GM23338 (cell line): ENCODE results near the gene CPNE5. TPM values are rescaled to one million over a fixed set of nuclear protein-coding genes. Genes with fewer than 3 reads are reported as not detected.

Experiments
- ATAC-seq: fragments of 200-7000 bp; cut with Tn5 transposase; 3 replicates; pipeline ENCODE4 v1.9.1; 2020
- DNase-seq: peaks from one replicate; pipeline ENCODE4 v3.0.0-alpha.2; 2015; ENCODE audit warnings: low spot score
- H2AFZ ChIP-seq: fragments of 200-600 bp; sonication (generic); 2 replicates; pipeline ENCODE4 v1.8.0; 2016; ENCODE audit warnings: antibody characterized with exemption, mild to moderate bottlenecking, moderate library complexity
- H3F3A ChIP-seq: fragments of 200-600 bp; sonication (generic); replicated peaks from 2 replicates; pipeline ENCODE4 v1.8.0; 2017; ENCODE audit warnings: antibody characterized with exemption, mixed run types, low read depth
- H3K27ac ChIP-seq: fragments of 200-600 bp; sonication (generic); 2 replicates; pipeline ENCODE4 v1.6.1; 2016; ENCODE audit warnings: low read depth
- H3K27me3 ChIP-seq: fragments of 200-600 bp; sonication (generic); 2 replicates; pipeline ENCODE4 v1.8.0; 2016; ENCODE audit warnings: mild to moderate bottlenecking, mixed run types, moderate library complexity; ENCODE audit not compliant: insufficient read depth
- H3K36me3 ChIP-seq: fragments of 200-600 bp; sonication (generic); 2 replicates; pipeline ENCODE4 v1.8.0; 2016; ENCODE audit warnings: mild to moderate bottlenecking; ENCODE audit not compliant: insufficient read depth
- H3K4me1 ChIP-seq: fragments of 200-600 bp; sonication (generic); 2 replicates; pipeline ENCODE4 v1.8.0; 2016; ENCODE audit warnings: mild to moderate bottlenecking, moderate library complexity; ENCODE audit not compliant: insufficient read depth
- H3K4me2 ChIP-seq: fragments of 200-600 bp; sonication (generic); 2 replicates; pipeline ENCODE4 v1.7.1; 2017; ENCODE audit warnings: mixed run types
- H3K4me3 ChIP-seq: fragments of 200-600 bp; sonication (generic); 2 replicates; pipeline ENCODE4 v1.6.1; 2016; ENCODE audit warnings: mixed run types
- H3K79me2 ChIP-seq: fragments of 200-600 bp; sonication (generic); replicated peaks from 2 replicates; pipeline ENCODE4 v1.8.0; 2017; ENCODE audit warnings: mild to moderate bottlenecking; ENCODE audit not compliant: insufficient read depth
- H3K9me2 ChIP-seq: fragments of 200-600 bp; sonication (generic); 2 replicates; pipeline ENCODE4 v1.8.0; 2017; ENCODE audit not compliant: insufficient read depth
- H4K20me1 ChIP-seq: fragments of 200-600 bp; sonication (generic); replicated peaks from 2 replicates; pipeline ENCODE4 v1.8.0; 2017; ENCODE audit warnings: mild to moderate bottlenecking; ENCODE audit not compliant: insufficient read depth
- H3K27ac Mint-ChIP-seq: 2 replicates; pipeline ENCODE4 v1.8.0; 2020; ENCODE audit warnings: inconsistent platforms, mild to moderate bottlenecking, moderate library complexity, mixed read lengths
- H3K27me3 Mint-ChIP-seq: 3 replicates; pipeline ENCODE4 v1.8.0; 2022; ENCODE audit warnings: low read depth, mild to moderate bottlenecking, moderate library complexity, mixed read lengths, inconsistent platforms; ENCODE audit not compliant: insufficient read depth, poor library complexity
- H3K36me3 Mint-ChIP-seq: 3 replicates; pipeline ENCODE4 v1.8.0; 2021; ENCODE audit warnings: low read depth, mild to moderate bottlenecking, inconsistent platforms, moderate library complexity, mixed read lengths
- H3K4me1 Mint-ChIP-seq: 3 replicates; pipeline ENCODE4 v1.8.0; 2020; ENCODE audit warnings: mild to moderate bottlenecking, inconsistent platforms, mixed read lengths
- H3K4me3 Mint-ChIP-seq: 3 replicates; pipeline ENCODE4 v1.8.0; 2021; ENCODE audit warnings: moderate library complexity, mild to moderate bottlenecking, inconsistent platforms, mixed read lengths
- H3K9me3 Mint-ChIP-seq: 3 replicates; pipeline ENCODE4 v1.8.0; 2020; ENCODE audit warnings: moderate library complexity, mild to moderate bottlenecking, inconsistent platforms, mixed read lengths
- CREB1 ChIP-seq: fragments of 250-450 bp; sonication (Bioruptor Pico); IDR thresholded peaks from 2 replicates; pipeline ENCODE4 v1.5.0; 2020; ENCODE audit warnings: low read depth, mild to moderate bottlenecking, moderate library complexity
- EZH2 ChIP-seq: fragments of 200-600 bp; sonication (generic); IDR thresholded peaks from one replicate; pipeline ENCODE4 v1.8.0; 2017; ENCODE audit warnings: antibody characterized with exemption, mild to moderate bottlenecking, low read depth; ENCODE audit not compliant: unreplicated experiment
- JUNB ChIP-seq: IDR thresholded peaks from one replicate; pipeline ENCODE4 v1.6.1; 2016; ENCODE audit warnings: antibody characterized with exemption; ENCODE audit not compliant: unreplicated experiment
- NANOG ChIP-seq: IDR thresholded peaks from 2 replicates; pipeline ENCODE4 v1.6.1; 2016; ENCODE audit warnings: antibody characterized with exemption, borderline replicate concordance
- REST ChIP-seq: IDR thresholded peaks from one replicate; pipeline ENCODE4 v1.6.1; 2018; ENCODE audit warnings: antibody characterized with exemption; ENCODE audit not compliant: unreplicated experiment
- STAT1 ChIP-seq: IDR thresholded peaks from one replicate; pipeline ENCODE4 v1.6.1; 2016; ENCODE audit warnings: antibody characterized with exemption; ENCODE audit not compliant: unreplicated experiment
- ZNF114 ChIP-seq: fragments of 250-450 bp; sonication (Bioruptor Pico); IDR thresholded peaks from 2 replicates; pipeline ENCODE4 v1.5.0; 2020; ENCODE audit warnings: mild to moderate bottlenecking, moderate library complexity
- ZNF331 ChIP-seq: fragments of 250-450 bp; sonication (Bioruptor Pico); IDR thresholded peaks from 2 replicates; pipeline ENCODE4 v1.5.0; 2020; ENCODE audit warnings: low read depth, mild to moderate bottlenecking, moderate library complexity
- ZNF462 ChIP-seq: fragments of 250-450 bp; sonication (Bioruptor Pico); IDR thresholded peaks from 2 replicates; pipeline ENCODE4 v1.5.0; 2020; ENCODE audit warnings: mild to moderate bottlenecking, moderate library complexity
- polyA plus RNA-seq: library from polyadenylated mRNA; unstranded; fragments of >200 nt; fragmentation: Nextera tagmentation; extraction: Ambion mirVana; gene quantifications from 2 replicates; pipeline ENCODE4 v1.2.1, GENCODE V29; 2016
- total RNA-seq: library from RNA; depleted of rRNA; stranded (reverse); fragments of >200 nt; shearing (Covaris generic); gene quantifications from 2 replicates; pipeline ENCODE4 v1.2.3, GENCODE V29; 2014

CPNE5 gene
- total and polyA plus RNA-seq, 2 experiments from 2014 or later: 0.14 to 0.42 TPM

- H3K4me2 ChIP-seq: no peak overlapping the region
- no peak overlapping the region for H3K4me3 ChIP-seq
- no peak overlapping the region for H3K27ac ChIP-seq
- no peaks in the 10 kb centered on the region for H3K4me1 ChIP-seq
- 0 out of 2 replicates have a peak overlapping the region, but pooled peaks have one; percentile 39 for H2AFZ ChIP-seq
- no peaks in the 10 kb centered on the region for H4K20me1 ChIP-seq
- Mint-ChIP-seq H3K4me1 (peaks cover 2% of the 10 kb centered on the region; the same call in 2 of the 3 replicates), H3K27me3 (peaks cover 1% of the 10 kb centered on the region), H3K36me3 (no peaks in the 10 kb centered on the region), H3K4me3 (no peak overlapping the region), H3K27ac (no peak overlapping the region), H3K9me3 (no peaks in the 10 kb centered on the region)
- DNase-seq: no peak
- no peaks in the 10 kb centered on the region for H3K27me3 ChIP-seq
- no peak for TF ChIP-seq NANOG
- TF ChIP-seq STAT1: no peak
- TF ChIP-seq JUNB: no peak
- no peak for TF ChIP-seq ZNF462
- no peak for TF ChIP-seq ZNF114
- ATAC-seq: no peak
- no peaks in the 10 kb centered on the region for H3F3A ChIP-seq
- H3K9me2 ChIP-seq: no peaks in the 10 kb centered on the region
- no peaks in the 10 kb centered on the region for H3K36me3 ChIP-seq
- no peaks in the 10 kb centered on the region for H3K79me2 ChIP-seq
Observed at GRCh38 chr6:36694616-36695015, 144.6 kb downstream of the CPNE5 start.

GRCh38 chr6:36692861-36693702 lies 146.2 kb downstream of the CPNE5 start:
- no peaks in the 10 kb centered on the region for H3K4me1 ChIP-seq
- no peaks in the 10 kb centered on the region for H3F3A ChIP-seq
- H4K20me1 ChIP-seq: no peaks in the 10 kb centered on the region
- Mint-ChIP-seq H3K9me3 (no peaks in the 10 kb centered on the region), H3K27me3 (peaks cover 1% of the 10 kb centered on the region), H3K36me3 (no peaks in the 10 kb centered on the region), H3K4me3 (no peak overlapping the region; the same call in 2 of the 3 replicates), H3K27ac (no peak overlapping the region), H3K4me1 (peaks cover 2% of the 10 kb centered on the region; the same call in 2 of the 3 replicates)
- H3K27ac ChIP-seq: no peak overlapping the region
- H3K9me2 ChIP-seq: no peaks in the 10 kb centered on the region
- no peaks in the 10 kb centered on the region for H3K36me3 ChIP-seq
- H3K4me2 ChIP-seq: no peak overlapping the region
- DNase-seq (no peak), ATAC-seq (no peak; the same call in 1 of the 3 replicates)
- no peak overlapping the region for H3K4me3 ChIP-seq
- no peaks in the 10 kb centered on the region for H3K79me2 ChIP-seq
- H2AFZ ChIP-seq: peak overlapping the region; percentile 83
- no peaks in the 10 kb centered on the region for H3K27me3 ChIP-seq
- TF ChIP-seq CREB1 (CRISPR knock-in tag): no peak
- TF ChIP-seq REST: no peak
- no peak for TF ChIP-seq EZH2
- TF ChIP-seq ZNF114: no peak
- no peak for TF ChIP-seq ZNF331 (CRISPR knock-in tag)
